PC-3 (cell line): ENCODE data around the gene NPY5R. TPM values are rescaled to one million over a fixed set of nuclear protein-coding genes. Genes with fewer than 3 reads are reported as not detected.
A peak's percentile ranks its signal among the peaks of the same experiment; 100 is the strongest.

Experiments
- ATAC-seq: fragments of 200-7000 bp; cut with Tn5 transposase; 2 replicates; pipeline ENCODE4 v1.9.1; 2020; ENCODE audit warnings: mild to moderate bottlenecking, moderate library complexity
- BruUV-seq: library from RNA; stranded (reverse); fragments of 400-500 nt; replicated peaks from 2 replicates; lab custom pipeline; 2021; lab: Mats Ljungman, UMichigan
- CTCF ChIA-PET: fragments of 300-600 bp; sonication (Branson Sonifier 250); formaldehyde crosslinking; loops from one replicate; lab custom pipeline; 2022; ENCODE audit warnings: antibody characterized with exemption; lab: Charles Lee
- POLR2A ChIA-PET: fragments of 300-600 bp; sonication (Branson Sonifier 250); formaldehyde crosslinking; loops from one replicate; lab custom pipeline; 2022; ENCODE audit warnings: antibody characterized with exemption; ENCODE audit not compliant: unreplicated experiment; lab: Charles Lee
- DNase-seq: peaks from one replicate; pipeline ENCODE4 v3.0.0-alpha.2; 2015
- H2AFZ ChIP-seq: fragments of 300-600 bp; sonication (generic); 2 replicates; pipeline ENCODE4 v1.6.0; 2016; ENCODE audit warnings: antibody characterized with exemption, low read length
- H3F3A ChIP-seq: fragments of 300-600 bp; sonication (generic); one replicate; pipeline ENCODE4 v1.6.0; 2017; ENCODE audit warnings: antibody characterized with exemption, low read length, control low read depth, mild to moderate bottlenecking; ENCODE audit not compliant: unreplicated experiment
- H3K27ac ChIP-seq: fragments of 300-600 bp; sonication (generic); 2 replicates; pipeline ENCODE4 v1.5.1; 2016; ENCODE audit warnings: mild to moderate bottlenecking, low read length
- H3K27me3 ChIP-seq: fragments of 300-600 bp; sonication (generic); 2 replicates; pipeline ENCODE4 v1.6.1; 2016; ENCODE audit warnings: low read length, mixed read lengths
- H3K36me3 ChIP-seq: fragments of 300-600 bp; sonication (generic); 2 replicates; pipeline ENCODE4 v1.6.1; 2016; ENCODE audit warnings: low read depth, mixed run types, low read length, mixed read lengths
- H3K4me1 ChIP-seq: fragments of 300-600 bp; sonication (generic); 2 replicates; pipeline ENCODE4 v1.5.1; 2016; ENCODE audit warnings: low read length; ENCODE audit not compliant: insufficient read depth
- H3K4me2 ChIP-seq: fragments of 300-600 bp; sonication (generic); 2 replicates; pipeline ENCODE4 v1.6.0; 2016; ENCODE audit warnings: low read length
- H3K4me3 ChIP-seq: fragments of 300-600 bp; sonication (generic); 2 replicates; pipeline ENCODE4 v1.5.1; 2016; ENCODE audit warnings: mild to moderate bottlenecking, low read length, mixed read lengths
- H3K79me2 ChIP-seq: fragments of 300-600 bp; sonication (generic); 2 replicates; pipeline ENCODE4 v1.6.1; 2017; ENCODE audit warnings: low read length, mixed read lengths
- H3K9ac ChIP-seq: fragments of 300-600 bp; sonication (generic); 2 replicates; pipeline ENCODE4 v1.6.0; 2016; ENCODE audit warnings: mild to moderate bottlenecking, low read length
- H3K9me2 ChIP-seq: fragments of 300-600 bp; sonication (generic); replicated peaks from 2 replicates; pipeline ENCODE4 v1.6.1; 2016; ENCODE audit warnings: mixed run types, low read length, mixed read lengths
- H3K9me3 ChIP-seq: fragments of 300-600 bp; sonication (generic); 2 replicates; pipeline ENCODE4 v1.6.1; 2016; ENCODE audit warnings: low read length, mixed read lengths
- H4K20me1 ChIP-seq: fragments of 300-600 bp; sonication (generic); 2 replicates; pipeline ENCODE4 v1.6.1; 2016; ENCODE audit warnings: low read length, mixed read lengths
- CTCF ChIP-seq: fragments of 300-600 bp; sonication (generic); conservative IDR thresholded peaks from 2 replicates; pipeline ENCODE4 v1.5.1; 2017; ENCODE audit warnings: antibody characterized with exemption, low read depth, mild to moderate bottlenecking, low read length
- EZH2 ChIP-seq: fragments of 300-600 bp; sonication (generic); IDR thresholded peaks from one replicate; pipeline ENCODE4 v1.6.1; 2017; ENCODE audit warnings: antibody characterized with exemption, mild to moderate bottlenecking, low read length; ENCODE audit not compliant: unreplicated experiment
- EZH2phosphoT487 ChIP-seq: fragments of 300-600 bp; sonication (generic); IDR thresholded peaks from 2 replicates; pipeline ENCODE4 v1.6.1; 2018; ENCODE audit warnings: mild to moderate bottlenecking, antibody characterized with exemption, low read length, borderline replicate concordance
- intact Hi-C: fragments of 100-400 bp; cut with micrococcal nuclease; formaldehyde crosslinking; loops from 2 replicates; pipeline ENCODE4 v1.9.0; 2023
- total RNA-seq: library from RNA; depleted of rRNA; stranded (reverse); fragments of >200 nt; gene quantifications from 2 replicates; pipeline ENCODE4 v1.2.3, GENCODE V29; 2014

NPY5R gene
- total RNA-seq, 1 experiment from 2014 or later: not detected

DNA sequence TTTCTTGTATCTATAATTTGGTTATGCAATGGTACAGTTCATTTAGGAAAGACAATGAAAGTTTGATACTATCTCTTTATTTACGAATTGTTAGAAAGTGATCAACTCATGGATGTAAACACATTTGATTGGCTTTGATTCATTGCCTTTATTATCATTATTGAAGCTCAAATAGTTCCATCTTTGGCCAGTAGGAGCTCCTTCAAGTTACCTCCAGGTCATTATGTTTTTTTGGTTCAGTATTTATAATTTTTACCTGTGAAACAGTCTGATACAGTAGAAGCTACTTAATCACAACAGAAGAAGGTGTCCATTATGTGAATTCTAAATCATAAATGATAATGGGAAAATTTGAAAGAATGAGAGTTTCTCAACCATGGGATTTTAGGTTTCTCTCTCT is 12.4 kb downstream of the NPY5R start:
- no peak for ATAC-seq
- Histone ChIP-seq H3K36me3 (no peaks in the 10 kb centered on the region), H3K4me2 (no peak overlapping the region), H3K27ac (no peak overlapping the region), H4K20me1 (no peaks in the 10 kb centered on the region), H3K27me3 (no peaks in the 10 kb centered on the region), H3K79me2 (no peaks in the 10 kb centered on the region), H3F3A (no peaks in the 10 kb centered on the region), H2AFZ (no peak overlapping the region), H3K4me1 (peaks cover 1% of the 10 kb centered on the region), H3K9ac (no peak overlapping the region), H3K9me2 (no peaks in the 10 kb centered on the region), H3K9me3 (no peaks in the 10 kb centered on the region), H3K4me3 (no peak overlapping the region)
- BruUV-seq: no TSS peak
- ChIA-PET CTCF (interaction anchor here (0.6 kb wide), 1 partner anchor 102 kb away, joined by 3 read pairs; no protein-coding TSS in a partner anchor), POLR2A (no interaction called here)
- no peak for DNase-seq
- TF ChIP-seq EZH2: no peak
- peak; percentile 37 for TF ChIP-seq CTCF
- intact Hi-C loops: loop anchor here (10.0 kb wide), 1 partner anchor 99 kb away; no protein-coding TSS in a partner anchor

DNA sequence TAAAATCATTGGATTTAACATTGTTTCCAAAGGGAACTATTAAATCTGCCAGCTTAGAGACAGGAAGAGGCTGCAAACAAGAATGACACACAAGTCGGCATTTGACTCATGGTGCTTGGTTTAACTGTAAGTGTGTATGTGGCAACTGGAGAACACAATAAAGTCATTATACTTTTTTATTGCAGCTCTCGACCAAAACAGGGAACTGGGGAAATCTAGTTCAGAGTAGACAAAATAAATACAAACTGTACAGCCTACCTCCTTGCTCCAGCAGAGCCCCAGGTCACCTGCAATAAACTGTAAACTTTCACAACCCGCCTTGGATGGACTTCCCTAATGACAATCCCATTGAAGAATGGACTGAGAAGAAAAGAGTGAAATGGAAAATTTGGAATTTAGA is 24.0 kb downstream of the NPY5R start:
- ChIA-PET CTCF (no interaction called here), POLR2A (no interaction called here)
- Histone ChIP-seq H3K4me3 (no peak overlapping the region), H4K20me1 (no peaks in the 10 kb centered on the region), H3K9ac (no peak overlapping the region), H3K27ac (peak overlapping the region; percentile 44), H3F3A (no peaks in the 10 kb centered on the region), H3K9me2 (no peaks in the 10 kb centered on the region), H3K27me3 (no peaks in the 10 kb centered on the region), H2AFZ (no peak overlapping the region), H3K9me3 (no peaks in the 10 kb centered on the region), H3K79me2 (no peaks in the 10 kb centered on the region), H3K4me2 (peak overlapping the region; percentile 31), H3K4me1 (peaks cover 9% of the 10 kb centered on the region), H3K36me3 (no peaks in the 10 kb centered on the region)
- DNase-seq (peak; percentile 73), ATAC-seq (peak; percentile 95)
- TF ChIP-seq EZH2 (no peak), CTCF (no peak), EZH2phosphoT487 (no peak)
- no TSS peak for BruUV-seq
- intact Hi-C loops: loop anchor here (2.0 kb wide), 1 partner anchor 17 kb away; no protein-coding TSS in a partner anchor

DNA sequence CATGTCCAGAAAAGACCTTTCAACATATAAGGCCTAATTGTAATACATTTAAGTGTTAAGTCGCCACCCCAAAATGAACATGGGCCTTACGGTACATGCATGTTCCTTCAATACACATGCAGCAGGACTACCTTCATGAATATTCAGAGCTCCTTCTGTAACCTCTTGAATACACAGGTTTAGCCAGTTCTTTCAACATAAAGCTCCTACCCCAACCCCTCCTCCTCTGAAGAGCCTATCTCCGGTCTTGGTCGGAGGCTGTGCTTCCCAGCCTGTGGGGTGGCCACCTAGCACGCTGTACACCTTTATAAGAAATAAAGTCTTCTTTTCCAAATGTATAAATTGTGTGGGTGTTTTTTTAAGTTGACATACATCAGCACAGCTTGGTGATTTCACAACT is 28.3 kb downstream of the NPY5R start:
- CTCF ChIA-PET: no interaction called here
- no TSS peak for BruUV-seq
- peaks cover 8% of the 10 kb centered on the region for H3K4me1 ChIP-seq
- no peak overlapping the region for H3K4me2 ChIP-seq
- H4K20me1 ChIP-seq: no peaks in the 10 kb centered on the region
- no peak overlapping the region for H3K9ac ChIP-seq
- H3K27me3 ChIP-seq: no peaks in the 10 kb centered on the region
- H3K36me3 ChIP-seq: no peaks in the 10 kb centered on the region
- no peak overlapping the region for H3K27ac ChIP-seq
- no peaks in the 10 kb centered on the region for H3K79me2 ChIP-seq
- POLR2A ChIA-PET: no interaction called here
- no peaks in the 10 kb centered on the region for H3F3A ChIP-seq
- DNase-seq (no peak), ATAC-seq (no peak)
- no peaks in the 10 kb centered on the region for H3K9me3 ChIP-seq
- no peak overlapping the region for H2AFZ ChIP-seq
- no peak overlapping the region for H3K4me3 ChIP-seq
- intact Hi-C loops: loop anchor here (10.0 kb wide), 1 partner anchor 173 kb away; no protein-coding TSS in a partner anchor
- TF ChIP-seq CTCF (no peak), EZH2 (no peak), EZH2phosphoT487 (no peak)
- no peaks in the 10 kb centered on the region for H3K9me2 ChIP-seq
